DMS114 treated with DMSO at 0.1 percent for 48 hours (cell line): ENCODE results near the gene PARD3.
"Not testable (repeated sequence)": the region's sequence is repeated elsewhere in the genome, so short reads cannot be mapped to it uniquely, and the experiment has no call there.

Experiments
- DNase-seq: peaks from one replicate; lab custom pipeline; 2025; ENCODE audit not compliant: unreplicated experiment; lab: John Stamatoyannopoulos, UW

The PARD3 gene

DNA sequence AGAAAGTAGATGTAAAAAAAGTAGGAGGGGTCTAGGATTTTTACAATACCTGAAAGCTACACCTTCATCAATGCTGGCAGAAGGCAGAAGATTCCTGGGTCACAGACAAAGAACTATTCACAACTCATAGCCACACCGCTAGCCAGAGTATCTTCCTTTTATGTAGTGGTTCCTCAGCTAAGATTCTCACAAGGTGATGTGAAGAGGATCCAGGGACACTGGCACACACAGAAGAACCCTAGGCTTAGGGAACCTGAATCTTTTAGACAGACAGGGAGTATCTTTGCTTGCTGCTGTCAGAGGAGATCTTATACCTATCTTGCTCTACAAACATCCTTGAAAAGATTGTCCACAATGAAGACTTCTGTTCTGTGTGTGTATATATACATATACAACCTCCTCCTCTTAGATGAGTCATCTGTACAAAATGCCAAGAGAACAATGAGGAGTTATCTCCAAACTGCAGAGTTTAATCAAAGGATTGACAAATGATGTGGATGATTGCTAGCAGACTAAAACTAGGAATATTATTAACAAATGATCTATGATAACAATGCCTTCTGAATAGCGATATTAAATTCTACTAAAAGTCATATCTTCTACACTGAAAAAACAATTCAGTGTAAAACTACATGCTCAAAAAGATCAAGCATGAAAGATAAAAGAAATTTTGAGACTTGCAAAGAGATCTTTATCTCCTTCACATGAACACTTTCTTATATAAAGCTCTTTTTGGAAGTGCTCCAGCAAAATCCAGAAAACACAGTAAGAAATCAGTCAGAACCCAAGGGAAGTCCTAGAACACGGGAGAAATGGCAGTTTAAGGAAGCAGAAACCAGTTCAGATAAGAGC lies 409.3 kb downstream of the PARD3 start:
- no peak for DNase-seq

- DNase-seq = no peak
These were observed 411.6 kb downstream of the PARD3 start for GRCh38 chr10:34403512-34403911.

- no peak for DNase-seq
These were observed 415.0 kb downstream of the PARD3 start for GRCh38 chr10:34400075-34400474.

- DNase-seq = no peak
These were observed 416.1 kb downstream of the PARD3 start for GRCh38 chr10:34399013-34399412.

DNA sequence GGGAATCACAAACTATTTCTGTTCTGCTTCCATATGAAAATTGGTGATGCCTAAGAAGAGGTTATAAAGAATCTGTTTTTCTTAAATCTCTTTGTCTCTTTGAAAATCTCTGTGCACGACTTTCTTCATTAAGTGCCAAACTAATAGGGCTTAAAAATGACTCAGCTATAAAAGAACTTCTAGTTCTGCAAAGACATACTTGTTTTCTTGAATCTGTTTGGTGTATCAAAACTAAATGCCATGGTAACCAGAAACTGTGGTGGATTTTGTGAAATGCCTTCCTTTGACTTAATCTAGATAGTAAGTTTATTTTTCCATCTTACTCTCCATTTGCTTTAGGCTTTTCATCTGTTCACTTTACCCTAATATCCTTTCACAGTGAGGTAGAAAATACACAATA lies 417.8 kb downstream of the PARD3 start:
- DNase-seq = no peak

DNA sequence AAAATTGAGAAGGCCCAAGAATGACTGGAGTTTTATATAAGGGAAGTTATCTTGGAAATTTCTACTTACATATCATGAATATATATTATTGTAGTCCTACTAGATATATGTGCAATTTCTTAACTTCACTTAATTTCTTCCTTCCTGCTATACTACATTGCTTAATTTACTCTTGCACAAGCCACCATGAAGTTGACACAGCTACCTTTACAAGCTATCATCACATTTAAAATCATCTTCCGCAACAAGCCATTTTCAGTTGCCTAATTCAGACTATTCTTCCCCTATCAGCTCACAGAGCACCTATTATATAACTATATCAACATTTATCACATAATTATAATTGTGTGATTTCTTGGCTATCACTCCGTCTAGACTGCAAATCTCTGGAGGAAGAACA lies 418.4 kb downstream of the PARD3 start:
- no peak for DNase-seq

DNA sequence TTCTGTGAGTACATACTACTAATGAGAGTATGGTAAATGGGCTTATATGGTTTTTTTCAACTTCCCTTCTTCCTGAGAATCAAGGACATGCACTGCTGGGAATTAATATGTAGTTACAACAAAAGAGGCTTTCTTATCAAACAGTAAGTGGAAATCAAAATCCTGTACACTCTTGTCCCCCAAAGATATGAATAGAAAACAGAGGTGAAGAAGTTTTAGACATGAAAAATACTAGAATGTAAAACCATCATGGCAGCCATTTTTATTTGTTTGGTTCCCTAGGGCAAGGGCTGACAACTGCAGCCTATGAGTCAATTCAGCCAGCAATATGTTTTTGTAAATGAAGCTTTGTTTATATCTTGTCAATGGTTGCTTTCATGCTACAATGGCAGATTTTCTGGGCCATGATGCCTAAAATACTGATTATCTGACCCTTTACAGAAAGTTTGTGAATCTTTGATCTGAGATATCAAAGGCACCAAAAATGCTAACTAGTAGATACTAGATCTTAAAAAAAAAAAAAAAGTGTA lies 422.4 kb downstream of the PARD3 start:
- no peak for DNase-seq

GRCh38 chr10:34391168-34391567 lies 423.9 kb downstream of the PARD3 start:
- DNase-seq = not testable (repeated sequence)

- DNase-seq = no peak
These were observed 425.3 kb downstream of the PARD3 start for GRCh38 chr10:34389801-34390200.

GRCh38 chr10:34386921-34387320 lies 428.2 kb downstream of the PARD3 start:
- no peak for DNase-seq

DNA sequence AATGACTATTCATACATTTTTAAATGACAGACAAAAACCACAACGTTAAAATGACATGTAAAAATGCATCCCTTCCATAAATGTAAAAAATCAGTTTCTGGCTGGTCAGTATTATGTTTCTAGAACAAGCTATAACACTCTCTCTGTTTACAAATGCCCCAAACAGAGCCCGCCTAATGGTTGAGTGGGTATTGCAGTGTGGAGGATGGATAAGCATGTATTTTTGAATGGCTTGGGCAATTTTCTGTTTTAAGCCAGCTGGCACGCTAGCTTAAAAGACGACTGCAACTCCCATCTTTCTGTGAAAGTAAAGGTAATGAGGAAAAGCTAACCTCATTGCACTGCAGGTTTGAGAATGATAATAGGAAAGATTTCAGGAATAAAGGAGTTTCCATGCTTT lies 430.7 kb downstream of the PARD3 start:
- DNase-seq = no peak

GRCh38 chr10:34382626-34383025 lies 432.5 kb downstream of the PARD3 start:
- DNase-seq = no peak

- no peak for DNase-seq
These were observed 434.2 kb downstream of the PARD3 start for GRCh38 chr10:34380856-34381255.

- no peak for DNase-seq
These were observed 436.8 kb downstream of the PARD3 start for GRCh38 chr10:34378297-34378696.

- no peak for DNase-seq
These were observed 437.3 kb downstream of the PARD3 start for GRCh38 chr10:34377833-34378232.

DNA sequence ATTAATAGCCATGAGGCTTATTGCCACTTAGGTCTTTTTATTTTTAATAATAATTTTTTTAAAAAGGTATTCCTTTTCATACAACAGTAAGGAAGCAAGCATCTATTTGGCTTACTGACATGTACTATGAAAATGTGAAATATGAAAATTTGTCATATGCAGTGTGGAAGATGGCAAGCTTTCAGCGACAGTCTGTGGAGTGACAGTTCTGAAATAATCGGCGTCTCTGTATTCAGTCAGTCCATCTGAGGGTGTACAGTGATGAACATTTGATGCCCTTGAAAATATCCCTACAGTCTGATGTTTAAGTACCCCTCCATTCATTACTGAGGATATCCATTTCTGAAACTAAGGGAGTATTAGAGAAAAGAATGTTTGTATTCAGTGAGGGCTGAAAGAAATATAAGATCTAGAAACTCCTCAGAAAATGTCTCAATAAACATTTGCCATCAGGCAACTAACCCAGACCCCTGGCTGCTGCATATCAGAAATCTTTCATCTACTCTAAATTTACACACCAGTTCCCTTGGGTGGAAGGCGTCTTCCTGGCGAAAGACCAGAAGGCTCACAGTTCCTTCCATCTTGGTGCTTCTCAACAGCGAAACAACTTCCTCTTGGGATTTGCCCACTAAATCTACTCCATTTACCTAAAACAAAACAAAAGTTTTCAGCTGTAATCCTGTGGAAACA lies 440.6 kb downstream of the PARD3 start:
- DNase-seq = no peak

GRCh38 chr10:34373211-34373610 lies 441.9 kb downstream of the PARD3 start:
- DNase-seq = no peak

GRCh38 chr10:34372509-34372908 lies 442.6 kb downstream of the PARD3 start:
- DNase-seq = no peak

GRCh38 chr10:34370126-34370525 lies 445.0 kb downstream of the PARD3 start:
- DNase-seq = no peak

- DNase-seq = no peak
These were observed 446.0 kb downstream of the PARD3 start for GRCh38 chr10:34369120-34369519.

- DNase-seq = no peak
These were observed 450.7 kb downstream of the PARD3 start for GRCh38 chr10:34364253-34365037.
